ENCODE measurements around the gene METTL16.
"Not testable (repeated sequence)": the region's sequence is repeated elsewhere in the genome, so short reads cannot be mapped to it uniquely, and the experiment has no call there.

METTL16 gene, protein sequence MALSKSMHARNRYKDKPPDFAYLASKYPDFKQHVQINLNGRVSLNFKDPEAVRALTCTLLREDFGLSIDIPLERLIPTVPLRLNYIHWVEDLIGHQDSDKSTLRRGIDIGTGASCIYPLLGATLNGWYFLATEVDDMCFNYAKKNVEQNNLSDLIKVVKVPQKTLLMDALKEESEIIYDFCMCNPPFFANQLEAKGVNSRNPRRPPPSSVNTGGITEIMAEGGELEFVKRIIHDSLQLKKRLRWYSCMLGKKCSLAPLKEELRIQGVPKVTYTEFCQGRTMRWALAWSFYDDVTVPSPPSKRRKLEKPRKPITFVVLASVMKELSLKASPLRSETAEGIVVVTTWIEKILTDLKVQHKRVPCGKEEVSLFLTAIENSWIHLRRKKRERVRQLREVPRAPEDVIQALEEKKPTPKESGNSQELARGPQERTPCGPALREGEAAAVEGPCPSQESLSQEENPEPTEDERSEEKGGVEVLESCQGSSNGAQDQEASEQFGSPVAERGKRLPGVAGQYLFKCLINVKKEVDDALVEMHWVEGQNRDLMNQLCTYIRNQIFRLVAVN

DNA sequence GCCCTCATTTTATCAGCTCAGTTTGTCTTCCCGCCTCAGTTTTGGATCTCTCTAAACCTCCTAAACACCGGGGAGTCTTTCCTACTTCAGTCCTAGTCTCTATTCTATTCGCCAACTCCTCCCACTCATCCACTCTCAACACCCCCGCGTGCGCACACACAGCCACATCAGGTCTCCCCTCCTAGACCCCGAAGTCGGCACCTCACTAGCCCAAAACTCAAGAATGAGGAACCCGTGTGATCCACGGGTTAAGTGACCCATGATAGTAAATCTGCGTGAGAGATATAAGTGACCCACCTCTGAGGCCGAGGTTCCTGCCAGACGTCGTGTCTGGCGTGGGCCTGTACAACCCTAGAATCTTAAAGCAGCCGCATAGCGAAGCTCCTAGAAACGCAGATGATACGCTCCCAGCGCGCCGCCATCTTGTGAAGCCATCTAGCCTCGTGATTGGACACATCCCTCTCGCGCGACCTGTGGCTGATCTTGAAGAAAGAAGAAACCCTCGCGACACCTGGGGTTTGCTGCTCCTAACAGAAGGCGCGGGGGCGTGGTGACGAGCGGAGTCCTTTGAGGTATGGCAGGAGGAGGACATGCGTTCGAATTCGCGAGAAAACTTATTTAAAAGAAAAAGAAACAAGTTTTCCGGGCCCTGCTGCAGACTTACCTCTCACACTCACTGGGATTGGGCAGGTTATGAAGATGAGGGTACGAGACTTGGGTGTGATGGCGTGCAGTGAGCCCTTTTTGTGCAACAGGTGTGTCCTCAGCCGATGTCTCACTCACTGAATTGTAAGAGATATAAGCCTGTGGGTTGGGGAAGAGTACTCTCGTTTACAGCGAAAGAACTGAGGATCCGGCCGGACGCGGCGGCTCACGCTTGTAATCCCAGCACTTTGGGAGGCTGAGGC lies at the start of gene METTL16:
METTL16 (minus strand) TSS at position 427 of the 908 bp plus-strand sequence. CDS start 9,557 bp downstream, outside the sequence.
- peak; percentile 99 for DNase-seq

DNA sequence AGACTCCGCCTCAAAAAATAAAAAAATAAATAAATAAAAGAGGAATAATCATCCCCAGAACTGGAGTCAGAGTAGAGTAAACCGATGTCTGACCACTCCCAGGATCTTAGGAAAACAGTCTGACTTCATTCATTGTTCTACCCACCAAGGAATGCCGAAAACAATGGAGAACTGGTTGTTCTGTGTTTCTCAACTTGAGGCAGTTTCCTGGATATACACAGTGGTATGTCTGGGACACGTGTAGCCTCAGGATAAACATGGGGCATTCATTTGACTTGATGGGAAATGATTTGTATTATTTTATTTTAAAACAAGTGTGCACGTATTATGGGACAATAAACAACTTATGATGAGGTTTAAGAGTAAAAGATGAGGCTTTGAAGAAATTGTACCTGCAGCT lies 49.0 kb upstream of the METTL16 start:
- DNase-seq: no peak

DNA sequence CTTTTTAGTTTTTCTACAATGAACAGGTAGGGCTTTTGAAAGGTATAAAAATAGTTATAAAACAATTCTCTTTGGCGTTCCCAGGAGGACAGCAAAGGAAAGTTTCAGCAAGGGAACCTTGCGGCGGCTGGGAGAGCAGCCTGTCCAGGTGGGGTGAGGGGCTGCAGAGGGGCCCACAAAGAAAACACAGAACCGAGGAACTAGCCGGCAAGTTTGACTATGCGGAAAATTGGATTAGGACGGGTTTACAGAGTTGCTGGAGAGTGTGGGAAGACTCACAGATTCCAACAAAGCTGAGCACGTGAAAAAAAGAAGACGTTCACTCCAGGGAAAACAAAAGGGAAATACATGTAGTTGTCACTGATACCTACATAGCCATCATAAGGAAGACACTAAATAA lies 40.2 kb upstream of the METTL16 start:
- DNase-seq: no peak

DNA sequence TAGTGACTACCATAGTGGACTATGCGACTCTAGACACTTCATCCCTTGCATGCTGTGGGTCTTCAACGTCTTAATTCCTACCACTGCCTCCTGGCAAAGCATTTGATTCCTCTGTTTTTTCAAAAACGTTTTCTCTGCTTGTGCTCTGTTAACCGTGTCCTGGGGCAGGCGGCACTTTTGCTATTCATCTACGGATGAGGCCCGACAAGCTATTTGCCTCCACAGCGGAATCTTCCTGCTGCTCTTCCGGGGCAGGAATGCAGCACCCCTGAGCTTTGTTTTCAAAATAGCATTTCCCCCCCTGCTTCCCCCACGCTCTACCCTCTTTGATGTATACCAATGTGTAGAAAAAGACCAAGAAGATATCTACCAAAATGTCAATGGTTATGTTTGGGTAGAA lies 39.8 kb upstream of the METTL16 start:
- no peak for DNase-seq

DNA sequence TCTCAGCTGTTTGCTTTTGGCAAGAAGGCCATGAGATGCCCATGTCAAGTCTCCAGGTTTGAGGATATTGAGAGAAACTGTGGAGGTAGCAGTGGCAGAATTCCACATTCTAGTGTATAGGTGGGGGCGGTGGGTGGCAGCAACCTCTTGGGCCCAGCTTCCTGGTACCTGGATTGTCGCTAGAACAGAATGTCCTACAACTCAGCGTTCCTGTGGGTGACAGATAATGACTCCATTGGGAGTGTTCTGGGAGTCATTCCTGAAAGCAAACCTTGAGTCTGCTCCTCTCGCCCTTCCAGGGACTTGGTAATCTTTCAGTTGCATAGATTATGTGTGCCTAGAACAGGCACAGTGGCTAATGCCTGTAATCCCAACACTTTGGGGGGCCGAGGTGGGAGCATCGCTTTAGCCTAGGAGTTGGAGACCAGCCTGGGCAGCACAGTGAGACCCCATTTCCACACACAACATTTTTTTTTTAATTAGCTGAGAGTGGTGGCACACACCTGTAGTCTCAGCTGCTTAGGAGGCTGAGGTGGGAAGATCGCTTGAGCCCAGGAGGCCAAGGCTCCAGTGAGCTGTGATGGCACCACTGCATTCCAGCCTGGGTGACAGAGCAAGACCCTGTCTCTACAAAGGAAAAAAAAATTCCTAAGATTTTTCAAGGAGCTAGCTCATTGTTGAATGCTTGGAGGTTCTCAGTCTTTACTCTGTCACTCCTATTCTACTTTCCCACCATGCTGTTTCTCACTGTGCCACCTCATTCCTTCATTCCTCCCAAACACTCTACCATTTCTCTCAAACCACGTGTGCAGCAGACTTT lies 37.9 kb upstream of the METTL16 start:
- DNase-seq: peak; percentile 21

DNA sequence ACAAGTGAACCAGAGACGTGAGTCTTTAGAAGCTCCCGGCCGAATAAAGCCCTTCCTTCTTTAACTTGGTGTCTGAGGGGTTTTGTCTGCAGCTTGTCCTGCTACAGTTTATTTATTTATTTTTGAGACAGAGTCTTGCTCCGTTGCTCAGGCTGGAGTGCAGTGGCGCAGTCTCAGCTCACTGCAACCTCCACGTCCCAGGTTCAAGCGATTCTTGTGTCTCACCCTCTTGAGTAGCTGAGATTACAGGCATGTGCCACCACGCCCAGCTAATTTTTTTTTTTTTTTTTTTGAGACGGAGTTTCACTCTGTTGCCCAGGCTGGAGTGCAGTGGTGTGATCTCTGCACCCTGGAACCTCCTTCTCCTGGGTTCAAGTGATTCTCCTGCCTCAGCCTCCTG lies 36.3 kb upstream of the METTL16 start:
- not testable (repeated sequence) for DNase-seq

DNA sequence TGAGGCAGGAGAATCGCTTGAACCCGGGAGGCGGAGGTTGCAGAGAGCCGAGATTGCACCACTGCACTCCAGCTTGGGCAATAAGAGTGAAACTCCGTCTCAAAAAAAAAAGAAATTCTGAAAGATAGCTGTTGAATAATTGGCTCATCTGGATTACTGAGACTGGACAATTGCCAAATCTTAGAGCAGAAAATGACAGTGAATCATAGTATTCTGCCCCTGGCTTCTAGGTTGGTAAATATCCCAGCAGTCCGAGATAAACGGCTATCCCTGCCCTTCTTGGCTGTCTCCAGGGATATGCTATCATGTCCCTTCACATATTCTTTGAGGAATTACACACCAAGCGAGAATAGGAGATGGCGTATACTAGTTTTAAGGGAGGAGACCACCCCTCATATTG lies 35.5 kb upstream of the METTL16 start:
- peak; percentile 43 for DNase-seq

DNA sequence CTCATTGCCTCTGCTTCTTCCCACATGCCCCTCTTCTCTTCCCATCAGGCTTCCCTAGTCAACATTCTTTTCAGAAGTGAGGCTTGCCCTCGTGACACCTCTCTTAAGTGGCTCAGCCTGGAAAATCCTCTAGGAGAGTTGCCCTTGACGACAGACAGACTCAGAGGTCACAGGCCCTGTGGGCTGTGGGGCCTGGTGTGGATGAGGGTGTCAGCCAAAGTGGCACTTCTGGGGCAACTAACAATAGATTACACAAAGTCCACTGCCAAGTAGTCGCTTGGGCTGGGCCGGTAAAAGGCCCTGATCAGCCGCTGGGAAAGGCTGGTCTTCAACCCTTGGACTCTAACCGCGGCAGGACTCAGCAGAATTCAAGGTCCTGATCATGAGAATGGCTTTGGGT lies 33.7 kb upstream of the METTL16 start:
- no peak for DNase-seq

DNA sequence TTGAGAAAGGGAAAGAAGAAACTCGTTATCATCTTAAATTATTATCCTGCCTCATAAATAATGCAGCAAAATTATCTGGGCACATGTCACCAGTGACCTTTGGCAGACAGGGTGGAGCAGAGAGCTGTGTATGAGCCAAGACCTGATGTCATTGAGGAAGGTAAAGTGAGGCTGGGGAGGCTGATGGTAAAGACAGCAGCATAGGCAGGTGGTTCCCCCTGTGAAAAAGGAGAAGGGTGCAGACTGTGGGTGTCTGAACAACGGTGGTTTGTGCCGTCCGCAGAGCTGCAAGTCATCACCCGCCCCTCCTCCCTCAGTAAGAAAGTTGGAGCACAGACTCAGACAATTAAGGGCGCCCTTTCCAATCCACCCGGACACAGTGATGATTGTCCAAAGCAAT lies 30.8 kb upstream of the METTL16 start:
- no peak for DNase-seq

DNA sequence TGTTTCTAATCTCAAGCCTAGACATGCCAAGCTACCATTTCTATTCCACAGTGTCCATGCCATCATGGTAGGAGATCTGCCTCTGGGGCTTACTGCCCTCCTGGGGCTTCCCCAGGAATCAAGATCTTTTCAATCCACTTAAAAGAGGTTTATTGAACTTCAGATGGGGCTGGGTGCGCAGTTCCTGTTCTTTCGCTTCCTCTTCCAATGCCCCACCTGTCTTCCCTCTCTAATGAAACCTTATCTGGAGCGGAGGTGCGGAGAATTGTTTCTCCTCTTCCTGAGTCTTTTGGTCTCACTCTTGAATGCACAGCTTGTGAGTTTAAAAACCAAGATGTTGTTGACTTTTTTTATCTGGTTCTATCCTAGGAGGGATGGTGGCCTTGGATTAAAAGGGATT lies 30.4 kb upstream of the METTL16 start:
- no peak for DNase-seq

DNA sequence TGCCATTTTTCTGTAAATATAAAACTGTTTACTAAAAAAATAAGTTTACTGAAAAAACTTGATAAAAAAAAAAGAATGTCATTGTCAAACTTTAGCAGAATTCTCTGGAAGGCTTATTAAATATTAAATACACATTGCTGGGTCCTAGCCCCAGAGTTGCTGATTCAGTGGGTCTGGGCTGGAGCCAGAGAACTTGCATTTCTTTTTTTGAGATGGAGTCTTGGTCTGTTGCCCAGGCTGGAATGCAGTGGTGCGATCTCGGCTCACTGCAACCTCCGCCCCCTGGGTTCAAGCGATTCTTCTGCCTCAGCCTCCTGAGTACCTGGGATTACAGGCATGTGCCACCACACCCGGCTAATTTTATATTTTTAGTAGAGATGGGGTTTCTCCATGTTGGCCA lies 25.9 kb upstream of the METTL16 start:
- not testable (repeated sequence) for DNase-seq

DNA sequence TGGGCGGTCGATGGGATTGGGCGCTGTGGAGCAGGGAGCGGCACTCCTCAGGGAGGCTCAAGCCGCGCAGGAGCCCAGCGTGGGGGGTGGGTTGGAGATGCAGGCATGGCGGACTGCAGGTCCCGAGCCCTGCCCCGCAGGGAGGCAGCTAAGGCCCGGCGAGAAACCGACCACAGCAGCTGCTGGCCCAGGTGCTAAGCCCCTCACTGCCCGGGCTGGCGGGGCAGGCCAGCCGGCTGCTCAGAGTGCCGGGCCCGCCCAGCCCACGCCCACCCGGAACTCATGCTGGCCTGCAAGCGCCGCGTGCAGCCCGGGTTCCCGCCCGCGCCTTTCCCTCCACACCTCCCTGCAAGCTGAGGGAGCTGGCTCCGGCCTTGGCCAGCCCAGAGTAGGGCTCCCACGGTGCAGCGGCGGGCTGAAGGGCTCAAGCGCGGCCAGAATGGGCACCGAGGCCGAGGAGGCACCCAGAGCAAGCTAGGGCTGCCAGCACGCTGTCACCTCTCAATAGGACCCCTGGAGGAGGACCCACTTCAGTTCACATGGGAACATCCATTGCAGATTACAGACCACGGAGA lies 20.5 kb upstream of the METTL16 start:
- no peak for DNase-seq

DNA sequence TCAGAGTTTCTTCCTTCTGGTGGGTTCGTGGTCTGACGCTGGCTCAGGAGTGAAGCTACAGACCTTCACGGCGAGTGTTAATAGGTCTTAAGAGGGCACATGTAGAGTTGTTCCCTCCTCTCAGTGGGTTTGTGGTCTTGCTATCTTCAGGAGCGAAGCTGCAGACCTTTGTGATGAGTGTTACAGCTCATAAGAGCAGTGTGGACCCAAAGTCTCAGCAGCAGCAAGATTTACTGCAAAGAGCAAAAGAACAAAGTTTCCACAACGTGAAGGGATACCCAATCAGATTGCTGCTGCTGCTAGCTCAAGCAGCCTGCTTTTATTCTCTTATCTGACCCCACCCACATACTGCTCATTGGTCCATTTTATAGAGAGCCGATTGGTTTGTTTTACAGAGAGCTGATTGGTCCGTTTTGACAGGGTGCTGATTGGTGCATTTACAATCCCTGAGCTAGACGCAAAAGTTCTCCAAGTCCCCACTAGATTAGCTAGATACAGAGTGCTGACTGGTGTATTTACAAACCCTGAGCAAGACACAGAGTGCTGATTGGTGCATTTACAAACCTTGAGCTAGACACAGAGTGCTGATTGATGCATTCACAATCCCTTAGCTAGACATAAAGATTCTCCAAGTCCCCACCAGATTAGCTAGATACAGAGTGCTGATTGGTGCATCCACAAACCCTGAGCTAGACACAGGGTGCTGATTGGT lies 19.7 kb upstream of the METTL16 start:
- DNase-seq: not testable (repeated sequence)

DNA sequence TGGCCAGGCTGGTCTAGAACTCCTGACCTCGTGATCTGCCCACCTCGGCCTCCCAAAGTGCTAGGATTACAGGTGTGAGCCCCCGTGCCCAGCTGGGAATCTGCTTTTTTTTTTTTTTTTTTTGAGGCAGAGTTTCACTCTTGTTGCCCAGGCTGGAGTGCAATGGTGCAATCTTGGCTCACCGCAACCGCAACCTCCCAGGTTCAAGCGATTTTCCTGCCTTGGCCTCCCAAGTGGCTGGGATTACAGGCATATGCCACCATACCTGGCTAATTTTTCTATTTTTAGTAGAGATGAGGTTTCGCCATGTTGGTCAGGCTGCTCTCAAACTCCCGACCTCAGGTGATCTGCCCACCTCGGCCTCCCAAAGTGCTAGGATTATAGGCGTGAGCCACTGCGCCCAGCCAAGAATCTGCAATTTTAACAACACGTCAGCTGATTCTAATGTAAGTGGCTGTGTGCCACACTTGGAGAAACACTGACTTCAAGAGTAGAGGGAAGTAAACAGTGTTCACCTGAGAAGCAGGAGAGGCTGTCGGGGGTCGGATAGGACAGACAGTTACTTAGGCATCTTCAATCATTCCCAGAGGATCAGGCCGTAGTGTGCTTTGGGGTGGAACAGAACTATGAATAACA lies 10.2 kb upstream of the METTL16 start:
- DNase-seq: not testable (repeated sequence)

DNA sequence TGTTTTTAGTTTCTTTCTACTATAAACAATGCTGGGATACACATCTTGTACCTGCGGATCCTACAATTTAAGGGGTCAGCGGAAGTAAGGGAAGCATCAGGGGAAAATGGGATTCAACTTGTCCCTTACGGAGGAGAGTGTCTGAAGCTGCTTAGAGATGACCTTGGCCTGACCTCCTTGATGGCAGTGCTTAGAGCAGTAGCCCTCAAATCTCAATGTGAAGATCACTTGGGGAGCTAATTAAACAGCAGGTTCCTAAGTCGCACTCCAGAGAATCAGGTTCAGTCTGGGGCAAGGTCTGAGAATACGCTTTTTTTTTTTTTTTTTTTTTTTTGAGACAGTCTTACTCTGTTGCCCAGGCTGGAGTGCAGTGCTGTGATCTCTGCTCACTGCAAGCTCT lies 9.6 kb upstream of the METTL16 start:
- no peak for DNase-seq

DNA sequence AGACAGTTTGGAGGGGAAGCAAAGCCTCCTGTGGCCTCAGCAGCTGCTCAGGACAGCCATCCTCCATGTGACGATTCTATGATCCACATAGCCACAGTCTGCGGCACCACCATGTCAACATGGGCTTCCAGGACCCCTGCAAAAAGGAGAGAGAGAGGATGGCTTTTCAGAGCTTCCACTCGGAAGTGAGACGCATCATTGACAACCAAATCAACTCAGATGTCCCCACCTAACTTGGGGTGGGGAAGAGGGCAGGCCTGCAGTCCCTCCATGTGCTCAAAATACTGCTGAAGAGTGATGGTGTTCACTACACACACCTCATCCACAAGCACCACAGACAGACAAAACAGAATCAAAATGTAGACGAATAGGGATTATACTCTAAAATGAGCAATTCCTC lies 5.9 kb upstream of the METTL16 start:
- no peak for DNase-seq

DNA sequence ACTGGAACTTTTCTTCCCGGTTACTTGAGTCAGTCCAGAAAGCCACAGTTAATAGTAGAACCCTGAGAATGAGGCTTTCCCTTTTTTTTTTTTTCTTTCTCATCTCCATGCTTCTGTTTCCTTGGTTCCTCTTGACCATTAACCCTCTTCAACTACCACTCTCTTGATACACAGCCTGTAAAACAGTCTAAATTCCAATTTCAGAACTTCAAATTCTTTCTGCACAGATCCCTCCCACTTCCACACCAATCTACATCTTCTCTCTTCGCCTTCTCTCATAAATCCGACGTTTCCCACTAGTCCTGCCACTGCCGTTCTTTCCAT lies 588 bp downstream of the METTL16 start:
- no peak for DNase-seq

DNA sequence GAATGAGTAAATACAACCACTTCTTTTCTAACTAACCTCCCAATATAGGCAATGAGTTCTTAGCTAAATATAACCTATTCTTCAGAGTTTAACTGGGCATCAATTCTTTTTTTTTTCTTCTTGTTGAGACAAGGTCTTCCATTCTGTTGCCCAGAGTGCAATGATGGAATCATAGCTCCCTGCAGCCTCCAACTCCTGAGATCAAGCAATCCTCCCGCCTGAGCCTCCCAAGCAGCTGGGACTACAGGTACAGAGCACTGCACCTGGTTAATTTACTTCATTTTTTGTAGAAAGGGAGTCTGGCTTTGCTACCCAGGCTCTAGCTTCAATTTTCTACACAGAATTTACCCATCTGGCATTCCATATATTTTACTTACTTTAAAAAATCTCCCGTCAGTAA lies 1.1 kb downstream of the METTL16 start:
- DNase-seq: no peak

DNA sequence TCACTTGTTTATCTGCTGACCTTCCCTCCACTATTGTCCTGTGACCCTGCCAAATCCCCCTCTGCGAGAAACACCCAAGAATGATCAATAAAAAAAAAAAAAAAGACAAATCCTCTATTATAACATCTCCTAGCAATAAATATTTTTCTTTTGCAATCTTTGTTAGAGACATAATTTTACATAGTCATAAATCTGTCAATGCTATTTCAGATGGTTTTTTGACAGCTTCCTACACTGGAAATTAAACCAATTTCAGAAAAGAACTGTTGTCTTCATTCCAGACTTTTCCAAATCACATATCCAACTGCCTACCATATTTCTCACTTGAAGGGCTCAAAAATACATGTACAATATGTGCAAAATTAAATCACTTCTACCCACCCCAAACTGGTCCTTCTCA lies 3.7 kb downstream of the METTL16 start:
- DNase-seq: no peak

DNA sequence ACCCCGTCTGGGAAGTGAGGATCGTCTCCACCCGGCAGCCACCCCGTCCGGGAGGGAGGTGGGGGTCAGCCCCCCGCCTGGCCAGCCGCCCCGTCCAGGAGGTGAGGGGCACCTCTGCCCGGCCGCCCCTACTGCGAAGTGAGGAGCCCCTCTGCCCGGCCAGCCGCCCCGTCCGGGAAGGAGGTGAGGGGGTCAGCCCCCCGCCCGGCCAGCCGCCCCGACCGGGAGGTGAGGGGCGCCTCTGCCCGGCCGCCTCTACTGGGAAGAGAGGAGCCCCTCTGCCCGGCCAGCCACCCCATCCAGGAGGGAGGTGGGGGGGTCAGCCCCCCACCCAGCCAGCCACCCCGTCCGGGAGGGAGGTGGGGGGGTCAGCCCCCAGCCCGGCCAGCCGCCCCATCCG lies 4.7 kb downstream of the METTL16 start:
- not testable (repeated sequence) for DNase-seq

DNA sequence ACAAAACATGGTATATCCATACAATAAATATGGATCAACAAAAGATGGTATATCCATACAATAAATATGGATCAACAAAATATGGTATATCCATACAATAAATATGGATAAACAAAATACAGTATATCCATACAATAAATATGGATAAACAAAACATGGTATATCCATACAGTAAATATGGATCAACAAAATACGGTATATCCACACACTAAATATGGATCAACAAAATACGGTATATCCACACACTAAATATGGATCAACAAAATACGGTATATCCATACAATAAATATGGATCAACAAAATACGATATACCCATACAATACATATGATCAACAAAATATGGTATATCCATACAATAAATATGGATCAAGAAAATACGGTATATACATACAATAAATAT lies 8.1 kb downstream of the METTL16 start:
- DNase-seq: no peak

All from EL (cell line).